Measurements from ENCODE around the gene SRP9. TPM values are rescaled to one million over a fixed set of nuclear protein-coding genes. Genes with fewer than 3 reads are reported as not detected.
"Not testable (repeated sequence)": the region's sequence is repeated elsewhere in the genome, so short reads cannot be mapped to it uniquely, and the experiment has no call there.

The SRP9 gene
- total RNA-seq, 1 donor = 136 TPM

DNA sequence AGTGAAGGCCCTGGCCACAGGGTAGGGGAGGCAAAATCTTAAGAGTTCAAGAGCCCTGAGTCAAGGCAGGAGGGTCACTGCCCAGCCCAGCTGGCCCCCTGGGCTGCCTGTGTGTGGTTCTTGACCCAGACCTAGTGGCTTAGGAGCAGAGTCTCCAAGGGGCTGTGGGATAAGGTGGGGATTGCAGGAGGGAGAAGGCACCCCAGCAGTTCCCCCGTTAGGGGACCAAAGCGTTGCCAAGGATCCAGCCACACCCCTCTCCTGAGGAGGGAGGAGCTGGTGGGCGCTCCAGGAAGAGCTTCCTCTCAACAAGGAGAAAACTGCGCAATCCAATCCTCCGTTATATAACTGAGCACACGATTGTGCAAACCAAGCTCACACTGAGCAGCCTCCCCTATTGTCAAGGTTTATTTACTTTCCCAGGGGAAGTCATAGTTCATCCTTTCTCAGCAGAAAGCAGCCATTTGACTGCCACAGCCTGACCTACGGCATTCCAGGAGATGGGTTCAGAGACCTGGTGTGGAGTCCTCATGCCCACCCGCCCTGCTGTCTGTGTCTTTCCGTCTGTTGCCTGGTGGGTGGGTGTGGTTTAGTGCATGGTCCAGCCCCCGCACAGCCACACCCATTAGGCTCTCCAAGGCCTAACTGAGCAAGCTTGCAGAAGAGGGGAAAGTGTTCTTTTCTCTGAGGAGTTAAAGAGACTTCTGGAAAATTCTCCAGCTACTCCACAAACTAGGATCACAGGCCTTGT is 35.8 kb downstream of the SRP9 start:
- no peak overlapping the region for H3K4me3 ChIP-seq (ENCODE audit: low read length)
- no peaks in the 10 kb centered on the region for H3K9me3 ChIP-seq (ENCODE audit: low read depth, low read length)
- peaks cover 35% of the 10 kb centered on the region for H3K4me1 ChIP-seq (ENCODE audit: insufficient read depth, low read length)
- H3K27me3 ChIP-seq (ENCODE audit: insufficient read depth, low read length) = no peaks in the 10 kb centered on the region

DNA sequence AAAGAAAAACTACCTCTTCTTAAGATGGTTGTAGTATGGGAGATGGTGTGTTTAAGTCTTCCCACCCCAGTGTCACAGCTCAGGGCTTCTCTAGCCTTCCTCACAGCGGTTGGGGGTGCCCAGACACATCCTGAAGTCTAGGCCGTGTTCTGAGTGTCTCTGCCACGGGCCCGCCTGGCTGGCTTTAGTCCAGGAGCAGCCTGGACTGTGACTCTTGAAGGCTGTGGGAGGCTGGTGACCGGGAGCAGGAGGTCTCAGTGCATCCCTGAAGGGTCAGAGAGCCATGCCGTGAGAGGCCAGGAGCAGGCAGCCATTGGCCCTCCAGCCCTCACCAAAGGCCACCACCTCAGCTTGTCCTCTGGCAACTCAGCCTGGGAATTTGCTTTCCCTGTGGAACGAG is 36.8 kb downstream of the SRP9 start:
- Histone ChIP-seq H3K9me3 (ENCODE audit: low read depth, low read length) (no peaks in the 10 kb centered on the region), H3K27me3 (ENCODE audit: insufficient read depth, low read length) (no peaks in the 10 kb centered on the region), H3K4me3 (ENCODE audit: low read length) (no peak overlapping the region), H3K4me1 (ENCODE audit: insufficient read depth, low read length) (peaks cover 34% of the 10 kb centered on the region)

GRCh38 chr1:225815090-225815489 is 37.5 kb downstream of the SRP9 start:
- peaks cover 31% of the 10 kb centered on the region for H3K4me1 ChIP-seq (ENCODE audit: insufficient read depth, low read length)
- not testable (repeated sequence) for H3K4me3 ChIP-seq (ENCODE audit: low read length); H3K27me3 ChIP-seq (ENCODE audit: insufficient read depth, low read length); H3K9me3 ChIP-seq (ENCODE audit: low read depth, low read length)

DNA sequence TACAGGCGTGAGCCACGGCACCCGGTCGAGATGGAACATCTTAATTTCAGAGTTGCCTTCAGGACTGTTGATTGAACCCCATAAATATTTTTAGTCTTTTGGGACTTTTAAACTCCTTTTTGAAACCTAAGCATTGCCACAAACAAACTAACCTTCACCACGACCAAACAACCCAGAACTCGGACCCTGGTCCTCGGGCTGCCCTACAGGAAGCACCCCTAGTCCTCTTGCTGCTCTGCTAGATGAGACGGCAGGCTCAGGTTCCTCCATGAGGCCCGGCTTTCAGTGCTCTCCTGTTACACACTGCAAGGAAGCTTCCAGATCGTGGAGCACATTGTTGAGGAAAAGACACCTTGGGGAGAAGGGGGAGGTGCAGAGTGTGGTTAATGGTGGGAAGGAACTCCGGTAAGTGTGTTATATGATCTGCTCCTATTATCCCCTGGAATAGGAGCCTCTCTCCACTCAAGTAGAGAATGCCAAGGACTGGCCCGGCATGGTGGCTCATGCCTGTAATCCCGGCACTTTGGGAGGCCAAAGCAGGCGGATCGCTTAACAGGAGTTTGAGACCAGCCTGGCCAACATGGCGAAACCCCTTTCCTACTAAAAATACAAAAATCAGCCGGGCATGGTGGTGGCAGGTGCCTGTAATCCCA is 38.0 kb downstream of the SRP9 start:
- H3K27me3 ChIP-seq (ENCODE audit: insufficient read depth, low read length) = no peaks in the 10 kb centered on the region
- peaks cover 30% of the 10 kb centered on the region for H3K4me1 ChIP-seq (ENCODE audit: insufficient read depth, low read length)
- no peak overlapping the region for H3K4me3 ChIP-seq (ENCODE audit: low read length)
- no peaks in the 10 kb centered on the region for H3K9me3 ChIP-seq (ENCODE audit: low read depth, low read length)

- Histone ChIP-seq H3K4me3 (ENCODE audit: low read length) (no peak overlapping the region), H3K9me3 (ENCODE audit: low read depth, low read length) (no peaks in the 10 kb centered on the region), H3K27me3 (ENCODE audit: insufficient read depth, low read length) (no peaks in the 10 kb centered on the region), H3K4me1 (ENCODE audit: insufficient read depth, low read length) (peaks cover 22% of the 10 kb centered on the region)
Observed at GRCh38 chr1:225816643-225817538, 39.3 kb downstream of the SRP9 start.

DNA sequence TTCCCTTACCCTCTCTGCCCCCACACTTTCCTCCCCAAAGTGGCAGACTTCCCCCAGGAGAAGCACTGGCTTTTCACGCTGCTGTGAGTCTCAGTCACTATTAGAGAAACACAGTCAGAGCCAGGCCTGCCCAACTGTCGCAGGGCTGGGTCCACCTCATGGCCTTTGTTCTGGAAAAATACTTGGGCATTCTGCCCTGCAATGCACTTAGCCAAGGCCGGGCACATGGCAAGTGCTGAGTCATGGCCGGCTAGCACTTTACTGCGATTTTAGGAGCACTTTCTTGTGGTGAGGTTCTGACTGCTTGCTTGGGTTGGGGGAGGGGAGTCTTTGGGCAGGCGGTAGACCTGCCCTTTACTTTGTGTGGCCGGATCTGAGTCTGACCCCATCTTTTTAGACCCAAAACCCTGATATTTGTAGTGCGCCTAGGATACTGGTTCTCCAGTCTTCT is 40.0 kb downstream of the SRP9 start:
- Histone ChIP-seq H3K9me3 (ENCODE audit: low read depth, low read length) (no peaks in the 10 kb centered on the region), H3K4me3 (ENCODE audit: low read length) (no peak overlapping the region), H3K27me3 (ENCODE audit: insufficient read depth, low read length) (no peaks in the 10 kb centered on the region), H3K4me1 (ENCODE audit: insufficient read depth, low read length) (peaks cover 22% of the 10 kb centered on the region)

GRCh38 chr1:225818229-225818628 is 40.6 kb downstream of the SRP9 start:
- peaks cover 19% of the 10 kb centered on the region for H3K4me1 ChIP-seq (ENCODE audit: insufficient read depth, low read length)
- no peaks in the 10 kb centered on the region for H3K9me3 ChIP-seq (ENCODE audit: low read depth, low read length)
- H3K4me3 ChIP-seq (ENCODE audit: low read length) = no peak overlapping the region
- H3K27me3 ChIP-seq (ENCODE audit: insufficient read depth, low read length) = no peaks in the 10 kb centered on the region

DNA sequence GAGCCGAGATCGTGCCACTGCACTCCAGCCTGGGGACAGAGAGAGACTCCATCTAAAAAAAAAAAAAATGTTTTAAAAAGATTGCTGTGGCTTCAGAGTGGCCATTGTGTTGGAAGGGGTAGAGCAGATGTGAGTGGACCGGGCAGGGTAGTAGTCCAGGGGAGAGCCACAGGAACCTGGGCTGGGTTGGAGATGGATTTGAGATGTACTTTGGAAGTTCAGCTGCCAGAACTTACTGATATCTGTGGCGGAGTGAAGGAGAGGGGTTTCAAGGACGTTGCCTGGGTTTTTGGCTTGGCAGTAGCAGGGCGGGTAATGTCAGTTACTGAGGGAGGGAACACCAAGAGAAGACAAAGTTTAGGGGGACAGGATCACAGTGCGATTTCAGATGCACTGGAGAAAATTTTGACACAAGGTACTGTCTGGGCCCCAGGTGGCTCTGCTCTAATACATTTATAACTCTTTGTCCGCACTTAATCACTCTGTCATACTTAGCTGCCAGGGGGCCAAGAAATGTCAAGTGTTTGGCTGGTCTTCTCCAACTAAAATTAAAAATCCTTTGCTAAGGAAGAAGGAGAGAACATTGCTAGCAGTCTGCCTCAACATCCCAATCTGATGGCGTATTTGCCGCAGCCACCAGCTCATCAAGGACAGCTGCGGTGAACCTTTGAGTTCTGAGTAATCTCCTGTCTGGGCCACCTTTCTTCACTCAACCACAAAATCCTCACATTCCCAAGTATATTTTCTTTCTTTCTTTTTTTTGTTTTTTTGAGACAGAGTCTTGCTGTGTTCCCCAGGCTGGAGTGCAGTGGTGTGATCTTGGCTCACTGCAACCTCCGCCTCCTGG is 41.9 kb downstream of the SRP9 start:
- no peak overlapping the region for H3K4me3 ChIP-seq (ENCODE audit: low read length)
- no peaks in the 10 kb centered on the region for H3K27me3 ChIP-seq (ENCODE audit: insufficient read depth, low read length)
- peaks cover 7% of the 10 kb centered on the region for H3K4me1 ChIP-seq (ENCODE audit: insufficient read depth, low read length)
- no peaks in the 10 kb centered on the region for H3K9me3 ChIP-seq (ENCODE audit: low read depth, low read length)

GRCh38 chr1:225820522-225821120 is 43.0 kb downstream of the SRP9 start:
- Histone ChIP-seq H3K4me1 (ENCODE audit: insufficient read depth, low read length) (peaks cover 7% of the 10 kb centered on the region), H3K4me3 (ENCODE audit: low read length) (no peak overlapping the region), H3K27me3 (ENCODE audit: insufficient read depth, low read length) (no peaks in the 10 kb centered on the region), H3K9me3 (ENCODE audit: low read depth, low read length) (no peaks in the 10 kb centered on the region)

DNA sequence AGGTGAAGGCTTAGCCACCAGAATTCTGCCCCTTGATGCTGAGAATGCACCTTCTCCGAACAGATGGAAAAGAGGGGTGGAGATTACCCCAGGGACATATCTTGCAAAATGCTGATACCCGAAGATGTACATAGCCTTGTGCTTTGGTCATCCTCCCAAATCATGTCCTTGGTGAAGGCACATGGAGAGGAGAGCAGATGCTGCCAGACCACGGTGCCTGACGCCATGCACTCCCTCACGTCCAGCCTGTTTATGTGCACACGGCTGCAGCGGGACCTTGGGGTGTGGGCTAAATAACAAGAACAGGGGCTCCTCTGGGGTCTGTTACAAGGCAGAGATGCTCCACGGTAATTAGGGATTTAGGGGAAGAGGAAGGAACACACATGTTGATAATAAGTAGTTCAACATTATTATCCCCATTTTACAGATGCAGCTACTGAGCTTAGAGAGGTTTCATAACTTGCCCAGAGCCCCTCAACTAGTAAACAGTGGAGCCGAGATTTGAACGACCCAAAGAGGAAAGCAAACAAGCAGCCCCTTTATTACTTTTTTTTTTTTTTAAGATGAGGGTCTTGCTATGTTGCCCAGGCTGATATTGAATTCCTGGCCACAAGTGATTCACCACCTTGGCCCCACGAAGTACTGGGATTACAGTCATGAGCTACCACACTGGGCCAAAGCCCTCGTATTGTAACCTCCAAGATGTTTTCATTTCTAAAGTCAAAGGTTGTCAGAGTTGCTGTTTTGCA is 45.2 kb downstream of the SRP9 start:
- Histone ChIP-seq H3K27me3 (ENCODE audit: insufficient read depth, low read length) (no peaks in the 10 kb centered on the region), H3K4me3 (ENCODE audit: low read length) (no peak overlapping the region), H3K9me3 (ENCODE audit: low read depth, low read length) (no peaks in the 10 kb centered on the region), H3K4me1 (ENCODE audit: insufficient read depth, low read length) (peaks cover 2% of the 10 kb centered on the region)

GRCh38 chr1:225823811-225824261 is 46.2 kb downstream of the SRP9 start:
- H3K27me3 ChIP-seq (ENCODE audit: insufficient read depth, low read length) = no peaks in the 10 kb centered on the region
- H3K9me3 ChIP-seq (ENCODE audit: low read depth, low read length) = no peaks in the 10 kb centered on the region
- H3K4me1 ChIP-seq (ENCODE audit: insufficient read depth, low read length) = no peaks in the 10 kb centered on the region
- H3K4me3 ChIP-seq (ENCODE audit: low read length) = no peak overlapping the region

- Histone ChIP-seq H3K4me3 (ENCODE audit: low read length) (no peak overlapping the region), H3K27me3 (ENCODE audit: insufficient read depth, low read length) (no peaks in the 10 kb centered on the region), H3K4me1 (ENCODE audit: insufficient read depth, low read length) (no peaks in the 10 kb centered on the region), H3K9me3 (ENCODE audit: low read depth, low read length) (no peaks in the 10 kb centered on the region)
Observed at GRCh38 chr1:225824533-225824941, 46.9 kb downstream of the SRP9 start.

- no peaks in the 10 kb centered on the region for H3K9me3 ChIP-seq (ENCODE audit: low read depth, low read length)
- no peaks in the 10 kb centered on the region for H3K4me1 ChIP-seq (ENCODE audit: insufficient read depth, low read length)
- H3K4me3 ChIP-seq (ENCODE audit: low read length) = no peak overlapping the region
- no peaks in the 10 kb centered on the region for H3K27me3 ChIP-seq (ENCODE audit: insufficient read depth, low read length)
Observed at GRCh38 chr1:225825078-225825477, 47.5 kb downstream of the SRP9 start.
